ENCODE results near the gene MACROH2A2. TPM values are rescaled to one million over a fixed set of nuclear protein-coding genes. Genes with fewer than 3 reads are reported as not detected.
"Not testable (repeated sequence)": the region's sequence is repeated elsewhere in the genome, so short reads cannot be mapped to it uniquely, and the experiment has no call there.

The MACROH2A2 gene
- total RNA-seq, 1 donor from 2014 or later, result 8.2 TPM

- intact Hi-C loops (cut with DNase I), result no loop called here
- Histone ChIP-seq H3K4me1 (no peaks in the 10 kb centered on the region), H3K9me3 (no peaks in the 10 kb centered on the region), H3K4me3 (no peak overlapping the region), H3K27ac (no peak overlapping the region), H3K36me3 (no peaks in the 10 kb centered on the region), H3K27me3 (no peaks in the 10 kb centered on the region)
- no peak for TF ChIP-seq CTCF (IDR thresholded peaks at IDR 0.05)
- DNase-seq (ENCODE audit: low spot score in 2 of 2), result no peak
These were observed 26.3 kb downstream of the MACROH2A2 start for GRCh38 chr10:70078937-70079336.

DNA sequence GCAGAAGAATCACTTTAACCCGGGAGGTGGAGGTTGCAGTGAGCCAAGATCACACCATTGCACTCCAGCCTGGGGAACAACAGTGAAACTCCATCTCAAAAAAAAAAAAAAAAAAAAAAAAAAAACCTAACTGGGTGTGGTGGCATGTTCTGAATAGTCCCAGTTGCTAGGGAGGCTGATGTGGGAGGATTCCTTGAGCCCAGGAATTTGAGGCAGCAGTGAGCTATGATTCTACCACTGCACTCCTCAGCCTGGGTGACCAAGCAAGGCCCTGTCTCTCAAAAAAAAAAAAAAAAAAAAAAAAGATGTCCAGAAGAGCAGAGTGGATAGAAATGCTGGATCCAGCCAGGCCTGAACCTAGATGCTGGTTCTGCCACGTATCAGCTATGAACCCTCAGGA lies 28.1 kb downstream of the MACROH2A2 start:
- DNase-seq (ENCODE audit: low spot score in 2 of 2); H3K36me3 ChIP-seq; H3K27me3 ChIP-seq; H3K4me1 ChIP-seq; H3K27ac ChIP-seq; H3K9me3 ChIP-seq; H3K4me3 ChIP-seq; intact Hi-C loops (cut with DNase I): not testable (repeated sequence)

DNA sequence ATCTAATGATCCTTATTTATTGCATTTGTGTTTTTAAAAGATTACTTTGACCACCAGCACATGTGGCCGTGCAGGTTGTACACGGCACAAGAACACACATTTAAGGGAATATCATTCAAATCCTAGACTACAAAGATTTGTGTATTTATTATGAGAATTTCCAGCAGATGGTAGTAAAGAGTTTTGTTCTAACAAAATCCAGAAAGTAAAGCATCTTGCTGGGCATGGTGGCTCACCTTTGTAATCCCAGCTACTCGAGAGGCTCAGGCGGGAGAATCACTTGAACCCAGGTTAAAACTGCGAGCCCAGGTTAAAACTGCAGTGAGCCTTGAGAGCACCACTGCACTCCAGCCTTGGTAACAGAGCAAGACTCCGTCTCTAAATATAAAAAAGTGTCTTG lies 31.5 kb downstream of the MACROH2A2 start:
- intact Hi-C loops (cut with DNase I), result no loop called here
- TF ChIP-seq CTCF (IDR thresholded peaks at IDR 0.05), result no peak
- H3K27ac ChIP-seq, result no peak overlapping the region
- H3K4me3 ChIP-seq, result no peak overlapping the region
- no peaks in the 10 kb centered on the region for H3K9me3 ChIP-seq
- no peaks in the 10 kb centered on the region for H3K4me1 ChIP-seq
- no peaks in the 10 kb centered on the region for H3K27me3 ChIP-seq
- no peak for DNase-seq (ENCODE audit: low spot score in 2 of 2)
- no peaks in the 10 kb centered on the region for H3K36me3 ChIP-seq

- Histone ChIP-seq H3K27me3 (no peaks in the 10 kb centered on the region), H3K9me3 (no peaks in the 10 kb centered on the region), H3K36me3 (no peaks in the 10 kb centered on the region), H3K4me3 (no peak overlapping the region), H3K27ac (no peak overlapping the region), H3K4me1 (no peaks in the 10 kb centered on the region)
- DNase-seq (ENCODE audit: low spot score in 2 of 2), result no peak
- intact Hi-C loops (cut with DNase I), result no loop called here
- no peak for TF ChIP-seq CTCF (IDR thresholded peaks at IDR 0.05)
These were observed 33.4 kb downstream of the MACROH2A2 start for GRCh38 chr10:70085975-70086613.

DNA sequence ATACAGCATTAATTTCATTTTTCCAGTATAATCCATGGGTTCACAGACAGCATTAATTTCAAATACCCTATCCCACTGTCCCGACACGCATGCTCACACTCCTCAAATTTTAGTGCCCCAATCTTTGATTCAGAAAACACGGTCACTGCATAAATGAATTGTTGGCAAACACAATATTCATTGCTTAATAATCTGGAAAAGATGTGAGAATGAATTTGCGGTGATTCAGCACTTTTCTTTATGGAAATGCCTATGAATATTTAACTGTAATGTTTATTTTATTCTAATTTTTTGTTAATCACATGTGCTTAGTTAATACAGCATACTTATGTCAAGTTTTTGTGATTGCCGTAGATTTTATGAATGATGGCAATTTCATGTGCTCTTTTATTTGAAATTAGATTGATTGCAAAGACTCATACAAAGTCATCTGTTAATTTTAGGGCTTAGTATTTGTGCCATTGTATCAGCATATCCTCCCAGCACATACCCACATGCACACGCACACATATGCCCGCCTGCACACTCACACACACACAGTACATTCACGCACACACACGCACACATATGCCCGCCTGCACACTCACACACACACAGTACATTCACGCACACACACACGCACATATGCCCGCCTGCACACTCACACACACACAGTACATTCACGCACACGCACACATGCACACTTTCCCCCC lies 35.1 kb downstream of the MACROH2A2 start:
- no peak for DNase-seq (ENCODE audit: low spot score in 2 of 2)
- TF ChIP-seq CTCF (IDR thresholded peaks at IDR 0.05), result no peak
- Histone ChIP-seq H3K27ac (no peak overlapping the region), H3K36me3 (no peaks in the 10 kb centered on the region), H3K4me3 (no peak overlapping the region), H3K4me1 (no peaks in the 10 kb centered on the region), H3K9me3 (no peaks in the 10 kb centered on the region), H3K27me3 (no peaks in the 10 kb centered on the region)
- intact Hi-C loops (cut with DNase I), result no loop called here

- no peaks in the 10 kb centered on the region for H3K36me3 ChIP-seq
These were observed 35.7 kb downstream of the MACROH2A2 start for GRCh38 chr10:70088308-70088698.

More at GRCh38 chr10:70088308-70088698, 35.7 kb downstream of the MACROH2A2 start:
- no peak for DNase-seq (ENCODE audit: low spot score in 2 of 2)
- Histone ChIP-seq H3K4me3 (no peak overlapping the region), H3K27ac (no peak overlapping the region), H3K4me1 (no peaks in the 10 kb centered on the region), H3K27me3 (no peaks in the 10 kb centered on the region), H3K9me3 (no peaks in the 10 kb centered on the region)
- TF ChIP-seq CTCF (IDR thresholded peaks at IDR 0.05), result no peak
- intact Hi-C loops (cut with DNase I), result no loop called here

All from ascending aorta (tissue), 2 donors.